HCT116 (cell line): ENCODE measurements around the gene ZSWIM8. TPM values are rescaled to one million over a fixed set of nuclear protein-coding genes. Genes with fewer than 3 reads are reported as not detected.
"Not testable (repeated sequence)": the region's sequence is repeated elsewhere in the genome, so short reads cannot be mapped to it uniquely, and the experiment has no call there.

ENCODE experiments used
- ATAC-seq: fragments of 200-7000 bp; cut with Tn5 transposase; 2 replicates; pipeline ENCODE4 v1.9.1; 2020; ENCODE audit warnings: mild to moderate bottlenecking, moderate library complexity
- BruUV-seq: library from RNA; stranded (reverse); fragments of 400-500 nt; replicated peaks from 2 replicates; lab custom pipeline; 2021; lab: Mats Ljungman, UMichigan
- CTCF ChIA-PET: fragments of 300-600 bp; sonication (Branson Sonifier 250); formaldehyde crosslinking; loops from one replicate; lab custom pipeline; 2021; ENCODE audit warnings: antibody characterized with exemption; lab: Charles Lee
- POLR2A ChIA-PET: fragments of 300-600, 350-600 bp; sonication (Branson Sonifier 250); formaldehyde crosslinking; loops from one replicate; lab custom pipeline; 2021; ENCODE audit warnings: antibody characterized with exemption; lab: Charles Lee
- RAD21 ChIA-PET, 2 experiments: fragments of 300-600 bp; sonication (Branson Sonifier 250); formaldehyde crosslinking; loops; one replicate each; lab custom pipeline; 2023; ENCODE audit warnings: low total read pairs in 2 of 2; ENCODE audit not compliant: uncharacterized antibody in 2 of 2, unreplicated experiment in 2 of 2, low non-redundant PET in 1 of 2; lab: Charles Lee
- DNase-seq: peaks from one replicate; pipeline ENCODE4 v3.0.0-alpha.2; 2010; ENCODE audit warnings: low read depth, low spot score
- H2AFZ ChIP-seq: fragments of 200-600 bp; shearing (Covaris generic), sonication (generic); 2 replicates; pipeline ENCODE4 v1.6.1; 2017; ENCODE audit warnings: low read depth, mixed run types, mixed read lengths, antibody characterized with exemption, low read length; ENCODE audit not compliant: poor library complexity, severe bottlenecking
- H3K27ac ChIP-seq: 2 replicates; pipeline ENCODE4 v1.5.1; 2012; ENCODE audit warnings: low read depth, low read length
- H3K27me3 ChIP-seq: fragments of 200-600 bp; sonication (generic); 2 replicates; pipeline ENCODE4 v1.6.1; 2016; ENCODE audit warnings: mixed run types, low read length, mixed read lengths; ENCODE audit not compliant: insufficient read depth
- H3K36me3 ChIP-seq, 2 experiments: fragments of 200-500 bp in 1 of 2; fragments of 200-600 bp in 1 of 2; sonication (Bioruptor generic) in 1 of 2; sonication (generic) in 1 of 2; 2 replicates each; pipeline versions ENCODE4 v1.5.1 to v1.6.1; 2014 to 2016; ENCODE audit warnings: low read length in 2 of 2, inconsistent platforms in 1 of 2, mixed read lengths in 1 of 2, mixed run types in 1 of 2; ENCODE audit not compliant: insufficient read depth in 2 of 2, control insufficient read depth in 1 of 2
- H3K4me1 ChIP-seq, 2 experiments: fragments of 200-600 bp in 1 of 2; sonication (generic) in 1 of 2; 2 replicates each; pipeline versions ENCODE4 v1.5.1 to v1.6.1; 2012 to 2017; ENCODE audit warnings: low read length in 2 of 2, inconsistent platforms in 1 of 2, mild to moderate bottlenecking in 1 of 2, mixed read lengths in 1 of 2, mixed run types in 1 of 2, moderate library complexity in 1 of 2; ENCODE audit not compliant: insufficient read depth in 2 of 2, control insufficient read depth in 1 of 2
- H3K4me2 ChIP-seq: fragments of 200-600 bp; sonication (generic); 2 replicates; pipeline ENCODE4 v1.6.1; 2017; ENCODE audit warnings: mixed run types, low read length, mixed read lengths
- H3K4me3 ChIP-seq, 2 experiments: fragments of 200-600 bp in 1 of 2; sonication (generic) in 1 of 2; replicated peaks in 1 of 2; 2 replicates each; pipeline ENCODE4 v1.5.1; 2011 to 2016; ENCODE audit warnings: low read length in 2 of 2, control low read depth in 1 of 2, low read depth in 1 of 2, mild to moderate bottlenecking in 1 of 2, mixed read lengths in 1 of 2, mixed run types in 1 of 2
- H3K79me2 ChIP-seq: fragments of 200-600 bp; sonication (generic); 2 replicates; pipeline ENCODE4 v1.6.1; 2017; ENCODE audit warnings: mild to moderate bottlenecking, mixed run types, low read length, moderate library complexity, mixed read lengths; ENCODE audit not compliant: insufficient read depth
- H3K9ac ChIP-seq: fragments of 200-600 bp; sonication (generic); 2 replicates; pipeline ENCODE4 v1.6.1; 2016; ENCODE audit warnings: low read length, mixed read lengths
- H3K9me2 ChIP-seq: fragments of 200-600 bp; sonication (generic), shearing (Covaris generic); 2 replicates; pipeline ENCODE4 v1.6.1; 2017; ENCODE audit warnings: mixed run types, mild to moderate bottlenecking, moderate library complexity; ENCODE audit not compliant: insufficient read depth
- H3K9me3 ChIP-seq, 2 experiments: fragments of 200-500 bp in 1 of 2; fragments of 200-600 bp in 1 of 2; sonication (Bioruptor generic) in 1 of 2; sonication (generic) in 1 of 2; 2 replicates each; pipeline ENCODE4 v1.6.1; 2014 to 2017; ENCODE audit warnings: low read length in 2 of 2, mixed read lengths in 2 of 2, inconsistent platforms in 1 of 2, low read depth in 1 of 2, mild to moderate bottlenecking in 1 of 2, mixed run types in 1 of 2, moderate library complexity in 1 of 2; ENCODE audit not compliant: control insufficient read depth in 1 of 2, insufficient read depth in 1 of 2
- H4K20me1 ChIP-seq: fragments of 200-600 bp; sonication (generic), shearing (Covaris generic); 2 replicates; pipeline ENCODE4 v1.6.1; 2017; ENCODE audit warnings: mixed run types, mild to moderate bottlenecking, moderate library complexity; ENCODE audit not compliant: insufficient read depth
- CBX3 ChIP-seq: IDR thresholded peaks from 2 replicates; pipeline ENCODE4 v1.6.1; 2012; ENCODE audit warnings: low read depth
- CEBPB ChIP-seq: IDR thresholded peaks from 2 replicates; pipeline ENCODE4 v1.6.1; 2012; ENCODE audit warnings: low read depth
- ELF1 ChIP-seq: IDR thresholded peaks from 2 replicates; pipeline ENCODE4 v1.6.1; 2012; ENCODE audit warnings: low read depth, borderline replicate concordance
- JUND ChIP-seq: IDR thresholded peaks from 2 replicates; pipeline ENCODE4 v1.6.1; 2012
- MAX ChIP-seq: IDR thresholded peaks from 2 replicates; pipeline ENCODE4 v1.6.1; 2012
- REST ChIP-seq: IDR thresholded peaks from 2 replicates; pipeline ENCODE4 v1.6.1; 2012; ENCODE audit warnings: low read depth
- SP1 ChIP-seq: IDR thresholded peaks from 2 replicates; pipeline ENCODE4 v1.6.1; 2012; ENCODE audit warnings: low read depth
- SRF ChIP-seq: IDR thresholded peaks from 2 replicates; pipeline ENCODE4 v1.6.1; 2012; ENCODE audit warnings: low read depth
- TCF7L2 ChIP-seq: IDR thresholded peaks from 2 replicates; pipeline ENCODE4 v1.7.0; 2011; ENCODE audit warnings: borderline replicate concordance, inconsistent platforms; ENCODE audit not compliant: insufficient read depth, insufficient read length; ENCODE audit errors: extremely low read depth
- ZFX ChIP-seq: fragments of 450-650 bp; IDR thresholded peaks from 2 replicates; pipeline ENCODE4 v1.6.1; 2017
- intact Hi-C: fragments of 100-400 bp; cut with micrococcal nuclease; formaldehyde crosslinking; loops from 2 replicates; pipeline ENCODE4 v1.10.0; 2022
- total RNA-seq: library from RNA; stranded (reverse); gene quantifications from one replicate; pipeline ENCODE4 v1.2.1, GENCODE V29; 2021; ENCODE audit not compliant: unreplicated experiment
- TF ChIP-seq, protein P1 (sequence below), 3 experiments: fragments of 200-600 bp in 1 of 3; sonication (generic) in 1 of 3; IDR thresholded peaks in 2 of 3; conservative IDR thresholded peaks in 1 of 3; 2 replicates each; pipeline ENCODE4 v1.5.1; 2012 to 2017; ENCODE audit warnings: low read depth in 2 of 3, low read length in 2 of 3, antibody characterized with exemption in 1 of 3, borderline replicate concordance in 1 of 3, control low read depth in 1 of 3, mild to moderate bottlenecking in 1 of 3, mixed read lengths in 1 of 3, mixed run types in 1 of 3, moderate library complexity in 1 of 3; ENCODE audit not compliant: insufficient read depth in 1 of 3

Gene ZSWIM8
- total RNA-seq, 1 experiment from 2014 or later = 49.9 TPM

DNA sequence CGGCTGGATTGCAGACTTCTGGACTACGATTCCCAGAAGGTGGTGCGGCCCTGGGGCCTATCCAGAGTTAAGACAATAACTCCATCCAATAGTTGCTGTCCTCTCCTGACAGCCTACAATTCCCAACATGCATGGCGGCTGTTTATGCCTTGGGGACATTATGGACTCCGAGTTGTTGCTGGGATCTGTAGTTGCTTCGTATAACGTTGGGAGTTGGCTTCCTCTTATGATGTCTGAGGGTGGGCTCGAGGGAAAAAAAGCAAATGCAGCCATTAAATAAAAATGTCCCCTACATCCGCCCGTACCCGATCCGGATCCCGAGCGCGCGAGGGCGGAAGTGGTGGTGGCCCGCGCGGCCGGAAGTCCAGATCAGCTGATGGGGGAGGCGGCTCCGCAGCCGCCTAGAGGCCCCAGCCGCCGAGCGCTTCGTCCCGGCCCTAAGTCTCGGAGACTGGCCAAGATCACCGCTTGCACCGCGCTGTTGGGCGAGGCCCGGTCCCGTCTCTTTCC is at the start of gene ZSWIM8 (continued):
- TF ChIP-seq MAX (peak; percentile 7; the same call in 1 of the 2 replicates), ELF1 (peak; percentile 76; the same call in 1 of the 2 replicates), TCF7L2 (no peak)

DNA sequence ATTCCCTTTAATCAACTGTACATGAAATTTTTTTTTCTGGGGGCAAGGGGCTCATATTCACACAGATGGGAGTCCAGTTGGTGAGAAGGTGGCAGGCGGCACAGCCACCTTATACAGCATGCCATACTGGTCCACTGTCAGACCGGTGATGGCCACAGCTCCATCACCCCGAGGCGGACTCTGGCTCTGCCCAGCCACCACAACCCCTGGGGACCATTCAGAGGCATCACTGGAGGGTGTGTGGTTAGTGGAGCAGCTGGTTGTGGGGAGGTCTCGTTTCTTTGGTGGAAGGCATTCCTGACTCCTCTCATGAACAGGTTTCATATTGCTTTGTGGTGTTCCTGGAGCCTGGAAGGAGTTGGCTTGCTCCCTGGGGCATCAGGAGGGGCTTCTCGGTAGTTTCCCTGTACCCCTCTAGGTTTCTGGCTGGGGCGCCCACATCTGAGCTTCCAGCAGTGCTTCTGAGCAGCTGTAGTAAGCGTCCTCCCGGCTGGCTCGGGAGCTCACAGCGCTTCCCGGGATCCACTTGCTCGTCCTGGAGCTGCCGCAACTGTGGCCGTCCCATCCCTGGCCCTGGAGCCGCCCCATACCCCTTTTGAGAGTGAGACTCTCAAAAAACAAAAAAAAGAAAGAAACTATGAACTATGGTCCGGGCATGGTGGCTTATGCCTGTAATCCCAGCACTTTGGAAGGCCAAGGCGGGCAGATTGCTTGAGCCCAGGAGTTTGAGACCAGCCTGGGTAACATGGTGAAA is 44.7 kb upstream of the ZSWIM8 start:
- POLR2A ChIA-PET = interaction anchor here (0.7 kb wide), 1 partner anchor 408 kb away, joined by 3 read pairs; no protein-coding TSS in a partner anchor
- H2AFZ ChIP-seq, RAD21 ChIA-PET, H3K4me2 ChIP-seq, H3K9ac ChIP-seq, H3K27ac ChIP-seq, ATAC-seq, H4K20me1 ChIP-seq, BruUV-seq, H3K27me3 ChIP-seq, H3K9me3 ChIP-seq, H3K9me2 ChIP-seq, H3K4me3 ChIP-seq, intact Hi-C loops, CTCF ChIA-PET, DNase-seq, H3K36me3 ChIP-seq: not testable (repeated sequence)
- Histone ChIP-seq H3K79me2 (peaks cover 40% of the 10 kb centered on the region), H3K4me1 (peaks cover 2 to 22% of the 10 kb centered on the region in 2 experiments; a peak in 3 of 4 replicates)

- no TSS peak for BruUV-seq
- intact Hi-C loops = no loop called here
- DNase-seq (no peak), ATAC-seq (no peak)
- H3K4me1 ChIP-seq = peaks cover 2 to 22% of the 10 kb centered on the region in 2 experiments; a peak in 3 of 4 replicates
- H3K79me2 ChIP-seq = peaks cover 54% of the 10 kb centered on the region
- peak overlapping the region; percentile 86 for H3K4me2 ChIP-seq
- ChIA-PET POLR2A (interaction anchor here (1.8 to 3.6 kb wide), 2 partner anchors 12 to 30 kb away, joined by 8 to 36 read pairs; a partner anchor contains a TSS), RAD21 (no interaction called here), CTCF (no interaction called here)
- no peaks in the 10 kb centered on the region for H3K27me3 ChIP-seq
- no peak overlapping the region for H3K4me3 ChIP-seq
- H2AFZ ChIP-seq = no peak overlapping the region
- H3K9me3 ChIP-seq = no peaks in the 10 kb centered on the region
- no peaks in the 10 kb centered on the region for H4K20me1 ChIP-seq
- no peak for TF ChIP-seq SRF
- TF ChIP-seq MAX = no peak
- no peak for TF ChIP-seq CEBPB
- no peak for TF ChIP-seq CBX3
- TF ChIP-seq JUND = no peak
- no peak for TF ChIP-seq ZFX
- no peak for TF ChIP-seq SP1
- TF ChIP-seq, protein P1, sequence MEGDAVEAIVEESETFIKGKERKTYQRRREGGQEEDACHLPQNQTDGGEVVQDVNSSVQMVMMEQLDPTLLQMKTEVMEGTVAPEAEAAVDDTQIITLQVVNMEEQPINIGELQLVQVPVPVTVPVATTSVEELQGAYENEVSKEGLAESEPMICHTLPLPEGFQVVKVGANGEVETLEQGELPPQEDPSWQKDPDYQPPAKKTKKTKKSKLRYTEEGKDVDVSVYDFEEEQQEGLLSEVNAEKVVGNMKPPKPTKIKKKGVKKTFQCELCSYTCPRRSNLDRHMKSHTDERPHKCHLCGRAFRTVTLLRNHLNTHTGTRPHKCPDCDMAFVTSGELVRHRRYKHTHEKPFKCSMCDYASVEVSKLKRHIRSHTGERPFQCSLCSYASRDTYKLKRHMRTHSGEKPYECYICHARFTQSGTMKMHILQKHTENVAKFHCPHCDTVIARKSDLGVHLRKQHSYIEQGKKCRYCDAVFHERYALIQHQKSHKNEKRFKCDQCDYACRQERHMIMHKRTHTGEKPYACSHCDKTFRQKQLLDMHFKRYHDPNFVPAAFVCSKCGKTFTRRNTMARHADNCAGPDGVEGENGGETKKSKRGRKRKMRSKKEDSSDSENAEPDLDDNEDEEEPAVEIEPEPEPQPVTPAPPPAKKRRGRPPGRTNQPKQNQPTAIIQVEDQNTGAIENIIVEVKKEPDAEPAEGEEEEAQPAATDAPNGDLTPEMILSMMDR (IDR thresholded peaks at IDR 0.05 in 2 of 3, conservative IDR thresholded peaks at IDR 0.05 in 1 of 3; ENCODE audit: borderline replicate concordance in 1 of 3, insufficient read depth in 1 of 3, low read depth in 2 of 3, low read length in 2 of 3) = no peak
- no peak for TF ChIP-seq TCF7L2
- TF ChIP-seq REST = no peak
- H3K27ac ChIP-seq = no peak overlapping the region
- 0 out of 4 replicates have a peak, but pooled peaks cover 0 to 5% of the 10 kb centered on the region in 2 experiments for H3K36me3 ChIP-seq
- no peaks in the 10 kb centered on the region for H3K9me2 ChIP-seq
- no peak overlapping the region for H3K9ac ChIP-seq
Observed at GRCh38 chr10:73742454-73742734, 43.0 kb upstream of the ZSWIM8 start.
